K562 (cell line): ENCODE results near the gene RPL11. TPM values are rescaled to one million over a fixed set of nuclear protein-coding genes. Genes with fewer than 3 reads are reported as not detected.
A peak's percentile ranks its signal among the peaks of the same experiment; 100 is the strongest.

ENCODE experiments used
- ATAC-seq: fragments of 200-7000 bp; cut with Tn5 transposase; 3 replicates; pipeline ENCODE4 v1.9.1; 2020; ENCODE audit warnings: moderate library complexity
- BruUV-seq: library from RNA; stranded (reverse); fragments of 400-500 nt; replicated peaks from 2 replicates; lab custom pipeline; 2021; lab: Mats Ljungman, UMichigan
- CTCF ChIA-PET: fragments of 300-600 bp; formaldehyde crosslinking; extraction: SDS; loops from one replicate; lab custom pipeline; 2021; ENCODE audit warnings: low intra/inter-chr PET ratio; lab: Yijun Ruan, JAX
- POLR2A ChIA-PET: fragments of 300-600, 350-650 bp; sonication (Branson Sonifier 250); formaldehyde crosslinking; extraction: SDS; loops from one replicate; lab custom pipeline; 2021; ENCODE audit warnings: antibody characterized with exemption, inconsistent platforms; lab: Yijun Ruan, JAX
- DNase-seq, 4 experiments: peaks; one replicate each; pipeline versions ENCODE4 v3.0.0 to v3.0.0-alpha.2; 2011 to 2018; ENCODE audit warnings: low spot score in 3 of 4, mixed read lengths in 3 of 4; ENCODE audit errors: extremely low read depth in 1 of 4
- FAIRE-seq: peaks from 2 replicates; lab custom pipeline; 2011; peaks lifted over from hg19 to GRCh38; lab: Jason Lieb, UNC
- H2AFZ ChIP-seq: 2 replicates; pipeline ENCODE4 v1.6.0; 2011; ENCODE audit warnings: low read depth, low read length, control low read depth, inconsistent platforms
- H3K27ac ChIP-seq: fragments of 200-600 bp; 3 replicates; pipeline ENCODE4 v1.8.0; 2011; ENCODE audit warnings: low read depth, mild to moderate bottlenecking, control low read depth, inconsistent platforms, low read length, moderate library complexity, mixed read lengths; ENCODE audit errors: extremely low read depth
- H3K27me3 ChIP-seq, 2 experiments: fragments of 300-600 bp in 1 of 2; 2 replicates in 1 of 2; 3 replicates in 1 of 2; pipeline versions ENCODE4 v1.6.0 to v1.8.0; 2011; ENCODE audit warnings: inconsistent platforms in 2 of 2, low read length in 2 of 2, mild to moderate bottlenecking in 1 of 2, mixed read lengths in 1 of 2, moderate library complexity in 1 of 2; ENCODE audit not compliant: control insufficient read depth in 2 of 2, insufficient read depth in 2 of 2
- H3K36me3 ChIP-seq: fragments of 300-600 bp; 3 replicates; pipeline ENCODE4 v1.8.0; 2011; ENCODE audit warnings: mild to moderate bottlenecking, low read length, inconsistent platforms; ENCODE audit not compliant: control insufficient read depth, insufficient read depth
- H3K4me1 ChIP-seq, 2 experiments: fragments of 200-600 bp in 1 of 2; replicated peaks in 1 of 2; 2 replicates in 1 of 2; 3 replicates in 1 of 2; pipeline versions ENCODE4 v1.5.1 to v1.8.0; 2011; ENCODE audit warnings: inconsistent platforms in 2 of 2, low read length in 2 of 2, mild to moderate bottlenecking in 1 of 2, mixed read lengths in 1 of 2, moderate library complexity in 1 of 2; ENCODE audit not compliant: control insufficient read depth in 2 of 2, insufficient read depth in 2 of 2
- H3K4me2 ChIP-seq: 2 replicates; pipeline ENCODE4 v1.6.1; 2011; ENCODE audit warnings: low read length, control low read depth, inconsistent platforms, mixed read lengths; ENCODE audit not compliant: insufficient read depth
- H3K4me3 ChIP-seq: fragments of 200-600 bp; sonication (generic), shearing (Covaris generic); 2 replicates; pipeline ENCODE4 v1.5.1; 2016; ENCODE audit warnings: control low read depth, inconsistent platforms
- H3K79me2 ChIP-seq: fragments of 200-600 bp; 3 replicates; pipeline ENCODE4 v1.8.0; 2011; ENCODE audit warnings: low read length, inconsistent platforms; ENCODE audit not compliant: control insufficient read depth, insufficient read depth
- H3K9ac ChIP-seq, 2 experiments: 2 replicates each; pipeline versions ENCODE4 v1.6.0 to v1.6.1; 2011; ENCODE audit warnings: low read depth in 2 of 2, low read length in 2 of 2, control low read depth in 1 of 2, inconsistent platforms in 1 of 2, mild to moderate bottlenecking in 1 of 2, mixed read lengths in 1 of 2; ENCODE audit not compliant: insufficient read depth in 1 of 2
- H3K9me1 ChIP-seq: one replicate; pipeline ENCODE4 v1.6.0; 2011; ENCODE audit warnings: inconsistent platforms, mild to moderate bottlenecking, low read length, moderate library complexity; ENCODE audit not compliant: control insufficient read depth, insufficient read depth
- H3K9me3 ChIP-seq: replicated peaks from 2 replicates; pipeline ENCODE4 v1.5.1; 2011; ENCODE audit warnings: low read depth, low read length, inconsistent platforms; ENCODE audit not compliant: control insufficient read depth, insufficient read depth
- H4K20me1 ChIP-seq: replicated peaks from 2 replicates; pipeline ENCODE4 v1.6.1; 2011; ENCODE audit warnings: low read length, inconsistent platforms, mixed read lengths; ENCODE audit not compliant: control insufficient read depth, insufficient read depth
- ATF7 ChIP-seq: fragments of 450-650 bp; IDR thresholded peaks from 2 replicates; pipeline ENCODE4 v1.7.1; 2014; ENCODE audit warnings: mild to moderate bottlenecking, moderate library complexity
- BACH1 ChIP-seq: fragments of 200-800 bp; sonication (Bioruptor generic); IDR thresholded peaks from 2 replicates; pipeline ENCODE4 v1.6.1; 2016; ENCODE audit warnings: missing genetic modification characterization, missing compliant biosample characterization
- CBX3 ChIP-seq, 2 experiments: IDR thresholded peaks; 1 replicate in 1 of 2; 2 replicates in 1 of 2; pipeline ENCODE4 v1.6.1; 2012; ENCODE audit warnings: inconsistent platforms in 2 of 2, low read length in 2 of 2, borderline replicate concordance in 1 of 2, control low read depth in 1 of 2
- ERF ChIP-seq: fragments of 450-650 bp; formaldehyde crosslinking; IDR thresholded peaks from 2 replicates; pipeline ENCODE4 v1.4.0; 2020; ENCODE audit warnings: mild to moderate bottlenecking, mixed read lengths
- NR4A1 ChIP-seq, 2 experiments: fragments of 250-450 bp in 1 of 2; fragments of 450-650 bp in 1 of 2; sonication (Bioruptor Pico) in 1 of 2; IDR thresholded peaks; 2 replicates each; pipeline versions ENCODE4 v1.4.0 to v1.6.1; 2016 to 2020; ENCODE audit warnings: mild to moderate bottlenecking in 2 of 2, missing compliant biosample characterization in 1 of 2, missing genetic modification characterization in 1 of 2, moderate library complexity in 1 of 2
- OTX1 ChIP-seq: fragments of 450-650 bp; formaldehyde crosslinking; IDR thresholded peaks from 2 replicates; pipeline ENCODE4 v1.4.0; 2022; ENCODE audit warnings: mild to moderate bottlenecking
- RNF219 ChIP-seq: fragments of 250-450 bp; sonication (Bioruptor Pico); IDR thresholded peaks from 2 replicates; pipeline ENCODE4 v1.5.0; 2022; ENCODE audit warnings: mild to moderate bottlenecking
- SMAD4 ChIP-seq: fragments of 250-450 bp; sonication (Bioruptor Pico); conservative IDR thresholded peaks from 2 replicates; pipeline ENCODE4 v1.8.0; 2021; ENCODE audit warnings: inconsistent platforms, mild to moderate bottlenecking, moderate library complexity
- STAT5A ChIP-seq: IDR thresholded peaks from 2 replicates; pipeline ENCODE4 v1.6.1; 2012; ENCODE audit warnings: low read length, inconsistent platforms, borderline replicate concordance
- XRCC3 ChIP-seq: fragments of 450-650 bp; IDR thresholded peaks from 2 replicates; pipeline ENCODE4 v1.6.1; 2017; ENCODE audit warnings: mild to moderate bottlenecking, moderate library complexity
- ZBTB11 ChIP-seq, 3 experiments: fragments of 200-800 bp in 1 of 3; fragments of 250-450 bp in 1 of 3; fragments of 450-650 bp in 1 of 3; sonication (Bioruptor Pico) in 1 of 3; sonication (Bioruptor generic) in 1 of 3; formaldehyde crosslinking in 1 of 3; IDR thresholded peaks; 2 replicates each; pipeline versions ENCODE4 v1.6.1 to v1.8.0; 2016 to 2022; ENCODE audit warnings: mild to moderate bottlenecking in 2 of 3, missing genetic modification characterization in 2 of 3, missing compliant biosample characterization in 1 of 3, moderate library complexity in 1 of 3
- ZNF140 ChIP-seq: fragments of 250-450 bp; sonication (Bioruptor Pico); IDR thresholded peaks from 2 replicates; pipeline ENCODE4 v1.8.0; 2021; ENCODE audit warnings: moderate library complexity, mild to moderate bottlenecking, inconsistent platforms
- ZNF695 ChIP-seq: fragments of 450-650 bp; formaldehyde crosslinking; IDR thresholded peaks from 2 replicates; pipeline ENCODE4 v1.4.0; 2020; ENCODE audit warnings: mild to moderate bottlenecking, moderate library complexity
- WGBS: fragments of 100-300 bp; shearing (Covaris generic); methylation state at CpG from one replicate; pipeline ENCODE4 v1.1.6; 2016; ENCODE audit warnings: low coverage, mixed read lengths; ENCODE audit not compliant: insufficient coverage; ENCODE audit errors: missing lambda C conversion rate; 5-methylcytosine and 5-hydroxymethylcytosine counted together
- in situ Hi-C: fragments of 300-500 bp; cut with MboI; formaldehyde crosslinking; loops from 4 replicates; pipeline ENCODE4 v1.15.0; 2018; ENCODE audit warnings: inconsistent platforms, mixed read lengths
- intact Hi-C: fragments of 100-400 bp; cut with micrococcal nuclease; formaldehyde crosslinking; loops from 2 replicates; pipeline ENCODE4 v1.14.2; 2022
- polyA plus RNA-seq, 8 experiments: library from polyadenylated mRNA; depleted of rRNA in 4 of 8; stranded (reverse) in 5 of 8; unstranded in 3 of 8; fragments of >200 nt; fragmentation: Nextera tagmentation in 2 of 8; fragmentation: Illumina TruSeq in 1 of 8; extraction: Ambion mirVana in 2 of 8; extraction: Trizol in 1 of 8; gene quantifications; 2 replicates each; pipeline versions ENCODE4 v1.2.1 to v1.2.3, GENCODE V29; 2011 to 2014; ENCODE audit warnings: inconsistent platforms in 1 of 8, missing spikeins in 1 of 8
- total RNA-seq, 7 experiments: library from RNA; depleted of rRNA in 6 of 7; stranded (reverse); fragments of >200 nt in 6 of 7; fragmentation: Illumina TruSeq in 2 of 7; extraction: Trizol in 2 of 7; gene quantifications; 2 replicates each; pipeline versions ENCODE4 v1.2.1 to v1.2.3, GENCODE V29; 2011 to 2021; ENCODE audit warnings: low replicate concordance in 1 of 7

Gene RPL11
- total and polyA plus RNA-seq, 9 of the 15 experiments (the other 6 are each of a cell fraction or from before 2014, with no cell fraction given), result 1,781 to 4,526 (median 3,111) TPM

GRCh38 chr1:23727362-23727811 lies 35.8 kb downstream of the RPL11 start (continued):
- no peak for TF ChIP-seq ATF7
- no peak for TF ChIP-seq NR4A1 (CRISPR knock-in tag; IDR thresholded peaks at IDR 0.05)
- no peak for TF ChIP-seq NR4A1 (tag; IDR thresholded peaks at IDR 0.05)
- no peak for TF ChIP-seq STAT5A

GRCh38 chr1:23732363-23733224 lies 41.0 kb downstream of the RPL11 start:
- peak overlapping the region; percentile 7; the same call in 1 of the 3 replicates for H3K27ac ChIP-seq
- H3K9me1 ChIP-seq, result no peaks in the 10 kb centered on the region
- BruUV-seq, result no TSS peak
- in situ Hi-C loops, result no loop called here
- peak in 3 of 4 experiments; percentile 37 to 50 (median 48) for DNase-seq
- peak; percentile 78 for FAIRE-seq
- H3K27me3 ChIP-seq, result no peaks in the 10 kb centered on the region
- H3K4me3 ChIP-seq, result no peak overlapping the region
- H4K20me1 ChIP-seq, result no peaks in the 10 kb centered on the region
- ChIA-PET CTCF (interaction anchor here (0.6 kb wide), 1 partner anchor 50 kb away, joined by 3 read pairs; no protein-coding TSS in a partner anchor), POLR2A (interaction anchor here (0.6 to 1.9 kb wide), 3 partner anchors 8 to 26 kb away, joined by 3 to 8 read pairs (median 4); no protein-coding TSS in a partner anchor)
- intact Hi-C loops, result no loop called here
- H3K9ac ChIP-seq, result no peak overlapping the region
- ATAC-seq, result peak; percentile 62
- peaks cover 6% of the 10 kb centered on the region; the same call in 1 of the 3 replicates for H3K79me2 ChIP-seq
- H3K36me3 ChIP-seq, result no peaks in the 10 kb centered on the region; the same call in 1 of the 3 replicates
- H3K9me3 ChIP-seq, result no peaks in the 10 kb centered on the region
- no peak overlapping the region for H2AFZ ChIP-seq
- 82% methylated on average over 10 of the region's 10 CpGs for WGBS
- H3K4me2 ChIP-seq, result no peak overlapping the region
- peaks cover 4 to 12% of the 10 kb centered on the region in 2 experiments; a peak in 2 of 5 replicates for H3K4me1 ChIP-seq
- no peak for TF ChIP-seq ERF (CRISPR knock-in tag)
- TF ChIP-seq XRCC3, result no peak
- no peak for TF ChIP-seq ZBTB11 (CRISPR knock-in tag; IDR thresholded peaks at IDR 0.05)
- no peak for TF ChIP-seq ZNF140 (CRISPR knock-in tag)
- TF ChIP-seq RNF219 (CRISPR knock-in tag), result no peak
- TF ChIP-seq OTX1 (CRISPR knock-in tag), result no peak
- TF ChIP-seq ZNF695 (CRISPR knock-in tag), result no peak
- 0 out of 3 replicates have a peak, but pooled peaks of 1 of the 2 experiments have one; percentile 14 for TF ChIP-seq CBX3 (IDR thresholded peaks at IDR 0.05; ENCODE audit: borderline replicate concordance in 1 of 2, low read length in 2 of 2)
- peak; percentile 84 for TF ChIP-seq BACH1 (tag)
- no peak for TF ChIP-seq SMAD4 (CRISPR knock-in tag)
